Hepatocyte (in vitro differentiated cells): ENCODE measurements around the gene C19orf25.

ENCODE experiments used
- EZH2phosphoT487 ChIP-seq: fragments of 200-600 bp; sonication (generic); IDR thresholded peaks from one replicate; pipeline ENCODE4 v1.6.1; 2018; ENCODE audit warnings: antibody characterized with exemption, mild to moderate bottlenecking, low read depth, moderate library complexity; ENCODE audit not compliant: unreplicated experiment, severe bottlenecking
- TF ChIP-seq, protein P1 (sequence below): fragments of 200-600 bp; sonication (generic); IDR thresholded peaks from 2 replicates; pipeline ENCODE4 v1.5.1; 2016; ENCODE audit warnings: antibody characterized with exemption, mild to moderate bottlenecking; ENCODE audit not compliant: poor library complexity

DNA sequence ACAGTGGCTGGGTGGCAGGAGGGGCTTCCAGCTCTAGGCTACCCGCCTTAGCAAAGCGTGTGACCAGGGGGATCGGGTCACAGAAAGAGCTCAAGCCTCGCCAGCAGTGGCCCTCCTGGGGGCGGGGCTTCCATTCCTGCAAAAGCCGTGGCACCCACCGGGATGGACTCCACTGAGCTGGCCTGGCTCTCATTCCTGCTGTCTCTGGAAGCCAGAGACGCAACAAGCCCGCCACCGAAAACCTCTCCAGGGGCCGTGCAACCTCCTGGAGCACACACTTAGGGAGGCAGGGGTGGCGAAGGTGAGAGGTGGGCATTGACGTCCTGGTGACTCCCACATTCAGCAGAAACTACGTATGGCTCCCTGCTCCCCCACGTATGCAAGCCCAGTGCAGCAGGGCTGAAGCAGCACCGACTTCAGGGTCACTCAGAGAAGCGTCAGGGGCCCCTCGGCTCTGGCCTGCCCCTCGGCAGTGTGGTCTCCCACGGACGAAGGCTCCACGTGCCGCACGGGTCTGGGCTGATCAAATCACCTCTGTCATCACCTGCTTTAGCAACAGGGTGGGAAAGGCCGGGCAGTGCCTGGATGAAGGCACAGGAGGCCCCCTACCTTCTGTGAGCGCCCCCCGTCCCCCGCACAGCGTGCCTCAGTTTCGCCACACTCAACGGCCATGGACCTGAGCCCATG, 3.1 kb downstream of the C19orf25 start:
- TF ChIP-seq, protein P1, sequence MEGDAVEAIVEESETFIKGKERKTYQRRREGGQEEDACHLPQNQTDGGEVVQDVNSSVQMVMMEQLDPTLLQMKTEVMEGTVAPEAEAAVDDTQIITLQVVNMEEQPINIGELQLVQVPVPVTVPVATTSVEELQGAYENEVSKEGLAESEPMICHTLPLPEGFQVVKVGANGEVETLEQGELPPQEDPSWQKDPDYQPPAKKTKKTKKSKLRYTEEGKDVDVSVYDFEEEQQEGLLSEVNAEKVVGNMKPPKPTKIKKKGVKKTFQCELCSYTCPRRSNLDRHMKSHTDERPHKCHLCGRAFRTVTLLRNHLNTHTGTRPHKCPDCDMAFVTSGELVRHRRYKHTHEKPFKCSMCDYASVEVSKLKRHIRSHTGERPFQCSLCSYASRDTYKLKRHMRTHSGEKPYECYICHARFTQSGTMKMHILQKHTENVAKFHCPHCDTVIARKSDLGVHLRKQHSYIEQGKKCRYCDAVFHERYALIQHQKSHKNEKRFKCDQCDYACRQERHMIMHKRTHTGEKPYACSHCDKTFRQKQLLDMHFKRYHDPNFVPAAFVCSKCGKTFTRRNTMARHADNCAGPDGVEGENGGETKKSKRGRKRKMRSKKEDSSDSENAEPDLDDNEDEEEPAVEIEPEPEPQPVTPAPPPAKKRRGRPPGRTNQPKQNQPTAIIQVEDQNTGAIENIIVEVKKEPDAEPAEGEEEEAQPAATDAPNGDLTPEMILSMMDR: no peak
- no peak for TF ChIP-seq EZH2phosphoT487
